Panc1 (cell line): ENCODE data around the gene ADAMTS18.

ENCODE experiments used
- TCF7L2 ChIP-seq: IDR thresholded peaks from 2 replicates; pipeline ENCODE4 v1.6.1; 2011; ENCODE audit warnings: mild to moderate bottlenecking, low read depth, low read length, inconsistent platforms
- TF ChIP-seq, protein P1 (sequence below): fragments of 450-650 bp; IDR thresholded peaks from 2 replicates; pipeline ENCODE4 v1.5.1; 2017; ENCODE audit warnings: mild to moderate bottlenecking
- TF ChIP-seq, protein P2 (sequence below), 2 experiments: IDR thresholded peaks; 2 replicates each; pipeline ENCODE4 v1.6.1; 2011 to 2012; ENCODE audit warnings: low read depth in 2 of 2, control low read depth in 1 of 2, low read length in 1 of 2, mild to moderate bottlenecking in 1 of 2, moderate library complexity in 1 of 2; ENCODE audit not compliant: insufficient read depth in 1 of 2

DNA sequence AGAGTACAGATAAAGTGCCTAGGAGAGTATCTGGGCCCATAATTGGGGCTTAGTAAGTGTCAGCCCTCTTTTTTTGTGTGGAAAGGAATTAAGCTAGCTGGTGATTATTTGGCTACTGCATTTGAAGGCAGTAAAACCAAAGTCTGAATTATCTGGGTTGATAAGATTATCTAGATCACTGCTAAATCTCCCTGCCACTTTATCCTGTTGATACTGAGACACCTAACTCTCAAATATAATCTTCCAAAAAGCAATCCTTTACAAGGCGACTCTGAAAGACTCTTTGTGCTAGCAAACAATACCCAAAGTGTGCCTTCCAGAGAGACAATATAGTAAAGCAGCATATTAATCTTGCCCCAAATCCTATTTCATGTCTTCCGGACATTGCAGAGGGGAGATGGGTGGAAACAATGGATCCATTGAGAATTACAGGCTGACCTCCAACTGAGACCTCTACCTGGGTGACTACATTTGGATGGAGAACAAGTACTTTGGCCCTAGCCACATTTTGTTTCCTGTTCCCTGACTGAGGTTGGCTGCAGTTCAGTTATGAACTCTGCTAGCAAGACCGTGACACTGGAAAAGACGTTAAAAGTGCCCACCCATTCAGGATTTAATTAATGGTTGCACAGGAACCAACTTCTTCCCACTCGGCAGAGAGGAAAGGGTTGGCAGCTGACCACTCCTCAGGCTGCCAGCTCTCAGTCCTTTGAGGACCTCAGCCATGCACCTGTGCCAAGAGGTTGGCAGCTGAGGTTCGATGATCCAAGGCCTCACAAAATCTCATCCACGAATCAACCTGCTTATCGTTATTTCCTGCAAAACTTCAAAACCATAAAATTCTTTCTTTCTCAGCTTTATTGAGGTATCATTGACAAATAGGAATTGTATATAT, 163.1 kb downstream of the ADAMTS18 start:
- TF ChIP-seq, protein P1, sequence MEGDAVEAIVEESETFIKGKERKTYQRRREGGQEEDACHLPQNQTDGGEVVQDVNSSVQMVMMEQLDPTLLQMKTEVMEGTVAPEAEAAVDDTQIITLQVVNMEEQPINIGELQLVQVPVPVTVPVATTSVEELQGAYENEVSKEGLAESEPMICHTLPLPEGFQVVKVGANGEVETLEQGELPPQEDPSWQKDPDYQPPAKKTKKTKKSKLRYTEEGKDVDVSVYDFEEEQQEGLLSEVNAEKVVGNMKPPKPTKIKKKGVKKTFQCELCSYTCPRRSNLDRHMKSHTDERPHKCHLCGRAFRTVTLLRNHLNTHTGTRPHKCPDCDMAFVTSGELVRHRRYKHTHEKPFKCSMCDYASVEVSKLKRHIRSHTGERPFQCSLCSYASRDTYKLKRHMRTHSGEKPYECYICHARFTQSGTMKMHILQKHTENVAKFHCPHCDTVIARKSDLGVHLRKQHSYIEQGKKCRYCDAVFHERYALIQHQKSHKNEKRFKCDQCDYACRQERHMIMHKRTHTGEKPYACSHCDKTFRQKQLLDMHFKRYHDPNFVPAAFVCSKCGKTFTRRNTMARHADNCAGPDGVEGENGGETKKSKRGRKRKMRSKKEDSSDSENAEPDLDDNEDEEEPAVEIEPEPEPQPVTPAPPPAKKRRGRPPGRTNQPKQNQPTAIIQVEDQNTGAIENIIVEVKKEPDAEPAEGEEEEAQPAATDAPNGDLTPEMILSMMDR: no peak
- TF ChIP-seq, protein P2, sequence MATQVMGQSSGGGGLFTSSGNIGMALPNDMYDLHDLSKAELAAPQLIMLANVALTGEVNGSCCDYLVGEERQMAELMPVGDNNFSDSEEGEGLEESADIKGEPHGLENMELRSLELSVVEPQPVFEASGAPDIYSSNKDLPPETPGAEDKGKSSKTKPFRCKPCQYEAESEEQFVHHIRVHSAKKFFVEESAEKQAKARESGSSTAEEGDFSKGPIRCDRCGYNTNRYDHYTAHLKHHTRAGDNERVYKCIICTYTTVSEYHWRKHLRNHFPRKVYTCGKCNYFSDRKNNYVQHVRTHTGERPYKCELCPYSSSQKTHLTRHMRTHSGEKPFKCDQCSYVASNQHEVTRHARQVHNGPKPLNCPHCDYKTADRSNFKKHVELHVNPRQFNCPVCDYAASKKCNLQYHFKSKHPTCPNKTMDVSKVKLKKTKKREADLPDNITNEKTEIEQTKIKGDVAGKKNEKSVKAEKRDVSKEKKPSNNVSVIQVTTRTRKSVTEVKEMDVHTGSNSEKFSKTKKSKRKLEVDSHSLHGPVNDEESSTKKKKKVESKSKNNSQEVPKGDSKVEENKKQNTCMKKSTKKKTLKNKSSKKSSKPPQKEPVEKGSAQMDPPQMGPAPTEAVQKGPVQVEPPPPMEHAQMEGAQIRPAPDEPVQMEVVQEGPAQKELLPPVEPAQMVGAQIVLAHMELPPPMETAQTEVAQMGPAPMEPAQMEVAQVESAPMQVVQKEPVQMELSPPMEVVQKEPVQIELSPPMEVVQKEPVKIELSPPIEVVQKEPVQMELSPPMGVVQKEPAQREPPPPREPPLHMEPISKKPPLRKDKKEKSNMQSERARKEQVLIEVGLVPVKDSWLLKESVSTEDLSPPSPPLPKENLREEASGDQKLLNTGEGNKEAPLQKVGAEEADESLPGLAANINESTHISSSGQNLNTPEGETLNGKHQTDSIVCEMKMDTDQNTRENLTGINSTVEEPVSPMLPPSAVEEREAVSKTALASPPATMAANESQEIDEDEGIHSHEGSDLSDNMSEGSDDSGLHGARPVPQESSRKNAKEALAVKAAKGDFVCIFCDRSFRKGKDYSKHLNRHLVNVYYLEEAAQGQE (IDR thresholded peaks at IDR 0.05; ENCODE audit: insufficient read depth in 1 of 2, low read depth in 2 of 2, low read length in 1 of 2): no peak
- no peak for TF ChIP-seq TCF7L2
